NCI-H2107 treated with DMSO at 0.1 percent for 48 hours (cell line): ENCODE data around the gene GPR3.
"Not testable (repeated sequence)": the region's sequence is repeated elsewhere in the genome, so short reads cannot be mapped to it uniquely, and the experiment has no call there.

Experiments used
- DNase-seq: peaks from one replicate; lab custom pipeline; 2025; ENCODE audit not compliant: unreplicated experiment; lab: John Stamatoyannopoulos, UW

The GPR3 gene

GRCh38 chr1:27377760-27378495 is 14.5 kb upstream of the GPR3 start:
- DNase-seq, result no peak

DNA sequence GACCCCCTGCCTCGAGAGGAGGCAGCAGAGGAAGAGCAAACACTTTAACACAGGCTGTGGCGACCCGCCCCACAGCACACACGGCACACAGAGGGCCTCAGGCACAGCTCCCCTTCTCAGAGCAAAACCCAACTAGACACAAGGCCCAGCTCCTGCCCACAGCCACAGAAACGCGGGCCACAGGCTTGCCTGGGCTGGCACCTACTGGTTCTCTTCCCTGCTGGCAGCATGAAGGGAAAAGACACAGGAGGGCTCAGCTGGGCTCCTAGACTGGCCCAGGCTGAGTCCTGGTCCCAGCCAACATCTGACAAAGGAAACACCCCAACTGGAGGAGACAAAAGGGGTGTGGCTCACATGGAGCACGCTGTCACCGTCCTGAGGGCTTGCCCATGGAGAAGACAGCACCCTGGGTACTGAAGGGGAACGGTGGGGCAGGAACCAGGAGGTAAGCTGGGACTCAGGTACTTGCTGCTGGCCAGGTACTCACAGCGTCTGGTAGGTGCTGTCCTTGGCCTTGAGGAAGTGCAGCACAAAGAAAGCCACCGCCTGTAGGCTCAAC is 12.8 kb upstream of the GPR3 start:
- no peak for DNase-seq

DNA sequence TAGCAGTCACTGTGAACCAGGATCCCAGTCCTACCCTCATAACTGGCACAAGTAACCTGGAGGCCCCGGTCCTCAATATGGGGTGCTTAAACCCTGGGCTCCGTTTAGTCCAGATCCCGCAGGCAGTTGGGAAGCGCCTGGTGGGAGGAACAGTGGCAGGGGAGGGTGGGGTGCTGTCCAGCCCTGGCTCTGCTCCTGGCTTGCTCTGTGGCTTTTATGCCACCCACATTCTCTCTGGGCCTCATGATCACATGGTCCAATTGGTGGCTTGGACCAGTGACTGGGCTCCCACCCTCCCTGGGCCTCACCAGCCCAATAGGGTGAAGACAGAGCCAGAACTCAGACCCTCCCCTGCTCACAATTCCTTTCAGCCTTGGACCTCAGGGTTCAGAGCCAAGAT is 12.2 kb upstream of the GPR3 start:
- DNase-seq, result no peak

- DNase-seq, result no peak
Measured at GRCh38 chr1:27380766-27381733, 11.4 kb upstream of the GPR3 start.

- DNase-seq, result no peak
Measured at GRCh38 chr1:27381969-27382762, 10.3 kb upstream of the GPR3 start.

DNA sequence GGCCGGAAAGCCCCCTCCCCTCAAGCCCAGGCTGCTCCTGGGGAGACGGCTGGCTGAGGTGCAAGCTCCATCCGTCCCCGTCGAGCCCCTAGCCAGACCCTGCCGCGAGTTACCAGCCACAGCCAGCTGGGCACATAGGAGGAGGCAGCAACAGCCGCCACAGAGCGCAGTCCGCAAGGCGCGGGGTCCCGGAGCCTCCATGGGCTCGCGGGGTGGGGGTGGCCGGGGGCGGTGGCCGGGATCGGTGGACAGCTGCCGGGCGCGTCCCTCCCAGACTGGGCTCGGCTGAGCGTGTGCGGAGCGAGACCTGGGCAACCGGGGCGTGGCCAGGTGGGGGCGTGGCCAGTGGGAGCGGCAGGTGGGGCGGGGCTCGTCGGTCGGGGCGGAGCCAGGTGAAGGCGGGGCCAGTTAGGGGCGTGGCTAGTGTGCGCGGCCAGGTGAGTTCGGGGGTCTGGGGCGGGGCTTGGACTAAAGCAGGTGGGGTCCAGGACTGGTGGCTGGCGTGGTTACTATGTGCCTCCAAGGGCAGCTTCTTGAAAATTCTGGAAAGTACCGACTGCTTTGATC is 9.3 kb upstream of the GPR3 start, which contains the start of gene CD164L2:
CD164L2 (minus strand) TSS at position 295 of the 567 bp plus-strand sequence; CDS start at position 201, 94 bp downstream.
- no peak for DNase-seq

- no peak for DNase-seq
Measured at GRCh38 chr1:27383661-27384060, 8.8 kb upstream of the GPR3 start.

GRCh38 chr1:27384797-27385196 is 7.6 kb upstream of the GPR3 start:
- DNase-seq, result not testable (repeated sequence)

GRCh38 chr1:27388337-27389005 is 4.0 kb upstream of the GPR3 start:
- DNase-seq, result peak; percentile 64

DNA sequence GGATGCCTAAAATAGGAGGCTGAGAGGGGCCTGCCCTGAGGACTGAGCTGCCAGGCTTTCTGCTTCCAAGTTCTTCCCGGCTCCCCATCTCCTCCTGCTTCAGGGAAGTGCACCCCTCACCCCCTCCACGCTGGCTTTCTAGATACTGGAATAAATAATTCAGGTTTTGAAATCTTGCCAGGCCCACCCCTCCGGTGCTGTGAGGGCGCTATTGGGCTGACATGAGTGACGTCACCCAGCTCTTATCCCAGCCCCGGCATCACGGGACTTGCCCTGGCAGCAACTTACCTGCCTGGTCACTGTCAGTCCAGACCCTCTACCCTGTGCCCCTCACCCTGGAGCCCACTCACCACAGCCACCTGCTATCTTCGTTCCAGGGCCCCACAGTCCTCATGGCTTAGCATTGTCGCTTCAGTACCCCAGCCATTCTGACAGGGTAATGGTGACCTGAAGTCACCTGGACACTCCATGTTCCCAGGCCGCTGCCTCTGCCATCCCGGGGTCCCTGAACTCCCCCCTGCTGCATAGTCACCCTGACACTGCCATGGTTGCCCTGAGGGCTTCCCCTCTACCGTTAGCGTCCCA is 819 bp upstream of the GPR3 start:
- DNase-seq, result peak; percentile 25

- DNase-seq, result no peak
Measured at GRCh38 chr1:27392778-27393635, 585 bp downstream of the GPR3 start.

DNA sequence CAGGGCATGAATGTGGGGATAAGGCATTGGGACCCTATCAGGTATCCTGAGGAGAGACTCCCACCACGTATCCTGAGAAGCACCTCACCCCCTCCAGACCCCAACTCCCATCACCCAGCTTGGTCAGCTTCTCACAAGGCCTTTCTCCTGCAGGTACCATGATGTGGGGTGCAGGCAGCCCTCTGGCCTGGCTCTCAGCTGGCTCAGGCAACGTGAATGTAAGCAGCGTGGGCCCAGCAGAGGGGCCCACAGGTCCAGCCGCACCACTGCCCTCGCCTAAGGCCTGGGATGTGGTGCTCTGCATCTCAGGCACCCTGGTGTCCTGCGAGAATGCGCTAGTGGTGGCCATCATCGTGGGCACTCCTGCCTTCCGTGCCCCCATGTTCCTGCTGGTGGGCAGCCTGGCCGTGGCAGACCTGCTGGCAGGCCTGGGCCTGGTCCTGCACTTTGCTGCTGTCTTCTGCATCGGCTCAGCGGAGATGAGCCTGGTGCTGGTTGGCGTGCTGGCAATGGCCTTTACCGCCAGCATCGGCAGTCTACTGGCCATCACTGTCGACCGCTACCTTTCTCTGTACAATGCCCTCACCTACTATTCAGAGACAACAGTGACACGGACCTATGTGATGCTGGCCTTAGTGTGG is 1.3 kb downstream of the GPR3 start:
- no peak for DNase-seq

DNA sequence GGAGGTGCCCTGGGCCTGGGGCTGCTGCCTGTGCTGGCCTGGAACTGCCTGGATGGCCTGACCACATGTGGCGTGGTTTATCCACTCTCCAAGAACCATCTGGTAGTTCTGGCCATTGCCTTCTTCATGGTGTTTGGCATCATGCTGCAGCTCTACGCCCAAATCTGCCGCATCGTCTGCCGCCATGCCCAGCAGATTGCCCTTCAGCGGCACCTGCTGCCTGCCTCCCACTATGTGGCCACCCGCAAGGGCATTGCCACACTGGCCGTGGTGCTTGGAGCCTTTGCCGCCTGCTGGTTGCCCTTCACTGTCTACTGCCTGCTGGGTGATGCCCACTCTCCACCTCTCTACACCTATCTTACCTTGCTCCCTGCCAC is 1.8 kb downstream of the GPR3 start:
- no peak for DNase-seq

DNA sequence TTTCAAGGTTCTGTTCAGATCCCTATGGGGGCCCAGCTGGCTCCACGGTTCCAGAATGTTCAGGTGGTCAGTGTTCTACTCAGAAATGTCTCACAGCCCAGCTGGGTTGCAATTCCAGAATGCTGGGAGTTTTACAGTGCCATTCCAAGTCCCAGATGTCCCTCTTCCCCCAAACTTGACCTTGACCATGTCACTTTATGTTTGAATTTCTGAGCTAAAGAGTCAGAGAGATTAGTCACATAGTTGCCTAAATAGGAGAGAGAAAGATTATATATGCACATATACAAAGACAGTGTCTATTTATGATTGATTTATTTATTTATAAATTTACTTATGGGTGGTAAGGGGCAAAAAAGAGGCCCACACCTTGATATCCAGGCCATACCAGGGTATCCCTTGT is 2.5 kb downstream of the GPR3 start:
- DNase-seq, result no peak

DNA sequence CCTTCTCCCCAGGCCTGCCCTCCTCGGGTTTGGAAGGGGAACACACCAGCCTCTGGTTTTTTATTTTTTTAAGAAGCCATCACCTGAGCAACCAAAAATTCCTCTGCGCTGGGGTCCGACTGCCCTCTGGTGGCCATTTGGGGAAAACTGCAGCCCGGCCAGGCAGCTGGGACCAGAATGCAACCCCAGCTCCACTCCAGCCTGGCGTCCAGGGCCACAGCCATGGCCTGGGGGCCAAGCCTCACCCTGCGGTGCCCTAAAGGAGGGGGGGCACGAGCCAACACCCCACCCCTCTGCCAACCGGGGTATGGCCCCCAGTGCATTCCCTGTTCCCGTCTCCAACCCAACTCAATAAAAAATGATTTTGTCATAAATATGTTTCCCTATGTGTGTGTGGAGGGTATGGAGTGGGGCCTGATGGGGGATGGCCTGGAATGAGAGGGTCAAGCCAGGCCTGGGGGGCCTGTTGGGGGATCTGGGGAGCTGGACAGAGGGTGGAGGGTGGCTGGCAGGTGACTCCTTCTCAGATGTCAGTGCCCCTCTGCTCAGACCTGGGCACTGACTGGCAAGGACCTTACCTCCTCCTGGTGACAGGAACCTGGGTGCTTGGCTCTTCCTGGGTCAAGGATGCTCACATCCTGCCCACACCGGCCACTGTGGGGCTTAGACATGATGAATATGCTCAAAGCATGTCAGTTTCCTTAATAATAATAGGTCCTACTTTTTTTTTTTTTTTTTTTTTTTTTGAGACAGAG is 3.2 kb downstream of the GPR3 start:
- DNase-seq, result peak; percentile 82

DNA sequence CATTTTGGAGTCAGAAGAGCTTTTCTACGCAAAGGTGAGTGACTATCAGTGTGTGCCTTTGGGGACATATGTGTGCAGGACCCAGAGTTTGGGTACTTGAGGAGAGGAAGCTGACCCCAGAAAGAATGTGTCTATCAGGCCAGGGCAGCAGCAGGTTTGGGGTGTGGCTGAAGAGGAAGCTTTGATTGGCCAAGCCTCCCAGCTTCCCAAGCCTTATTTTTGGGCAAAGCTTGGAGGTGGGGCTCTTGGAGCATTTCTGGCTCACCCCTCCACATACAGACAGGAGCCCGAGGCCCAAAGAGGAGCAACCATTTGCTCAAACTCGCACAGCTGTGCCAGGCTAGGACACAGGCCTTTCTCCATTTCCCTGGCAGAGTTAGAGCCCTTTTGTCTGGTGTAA is 4.7 kb downstream of the GPR3 start:
- no peak for DNase-seq

DNA sequence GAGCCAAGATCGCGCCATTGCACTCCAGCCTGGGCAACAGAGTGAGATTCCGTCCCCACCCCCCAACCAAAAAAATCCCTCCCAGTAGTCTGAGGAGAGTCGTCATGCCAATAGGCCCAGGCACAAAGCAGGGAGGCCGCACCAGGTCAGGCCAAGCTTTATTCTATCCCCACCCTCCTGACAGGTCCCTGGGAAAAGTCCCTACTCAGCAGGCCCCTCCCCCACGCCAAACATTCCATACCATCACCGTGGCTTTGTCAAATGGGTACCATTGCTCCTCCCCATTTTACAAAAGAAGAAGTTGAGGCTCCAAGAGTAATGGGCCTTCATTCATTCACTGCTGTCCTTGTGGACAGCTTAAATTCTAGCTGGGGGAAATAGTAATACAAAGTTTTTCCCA is 5.3 kb downstream of the GPR3 start:
- no peak for DNase-seq
